Type B pancreatic cell (in vitro differentiated cells): ENCODE measurements around the gene GRHL3. TPM values are rescaled to one million over a fixed set of nuclear protein-coding genes. Genes with fewer than 3 reads are reported as not detected.

ENCODE experiments used
- DNase-seq: peaks from one replicate; pipeline ENCODE4 v3.0.0; 2021; ENCODE audit warnings: mixed read lengths; ENCODE audit not compliant: unreplicated experiment; ENCODE audit errors: extremely low spot score
- H3K27ac Mint-ChIP-seq: 2 replicates; pipeline ENCODE4 v1.8.0; 2021; ENCODE audit warnings: mild to moderate bottlenecking, mixed read lengths
- H3K27me3 Mint-ChIP-seq: 2 replicates; pipeline ENCODE4 v1.8.0; 2021; ENCODE audit warnings: mixed read lengths
- H3K36me3 Mint-ChIP-seq: 2 replicates; pipeline ENCODE4 v1.8.0; 2021; ENCODE audit warnings: mixed read lengths
- H3K4me1 Mint-ChIP-seq: one replicate; pipeline ENCODE4 v1.8.0; 2021; ENCODE audit warnings: mixed read lengths; ENCODE audit not compliant: unreplicated experiment
- H3K4me3 Mint-ChIP-seq: 2 replicates; pipeline ENCODE4 v1.8.0; 2021; ENCODE audit warnings: mild to moderate bottlenecking, mixed read lengths
- H3K9me3 Mint-ChIP-seq: 2 replicates; pipeline ENCODE4 v1.8.0; 2021; ENCODE audit warnings: mixed read lengths
- total RNA-seq: library from RNA; stranded (reverse); gene quantifications from 2 replicates; pipeline ENCODE4 v1.2.1, GENCODE V29; 2021; ENCODE audit warnings: low replicate concordance
- TF ChIP-seq, protein P1 (sequence below): fragments of 200-600 bp; sonication (generic); conservative IDR thresholded peaks from 2 replicates; pipeline ENCODE4 v1.5.0; 2021; ENCODE audit warnings: antibody characterized with exemption, mild to moderate bottlenecking

GRHL3 gene
- total RNA-seq, 1 donor from 2014 or later = 70.6 TPM

DNA sequence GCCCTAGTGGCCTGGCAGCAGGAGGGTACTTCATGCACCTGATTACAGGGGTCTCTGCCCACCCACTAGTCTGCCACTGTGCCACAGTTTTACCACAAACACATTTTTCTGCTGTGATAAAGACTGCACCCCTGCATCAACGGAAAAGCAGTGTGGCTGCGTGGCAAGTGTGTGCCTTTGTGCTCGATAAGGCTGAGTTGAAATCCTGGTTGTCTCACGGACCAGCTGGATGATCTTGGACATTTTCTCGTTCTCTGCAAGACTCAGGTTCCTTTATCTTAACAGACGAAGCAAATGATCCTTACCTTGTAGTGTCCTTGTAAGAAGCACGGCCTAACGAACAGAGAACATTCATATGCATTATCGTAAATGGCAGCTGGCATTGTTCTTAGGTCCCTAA lies 10.2 kb downstream of the GRHL3 start:
- DNase-seq = no peak
- H3K27me3 Mint-ChIP-seq = peaks cover 3% of the 10 kb centered on the region
- no peaks in the 10 kb centered on the region for H3K9me3 Mint-ChIP-seq
- peaks cover 14% of the 10 kb centered on the region for H3K4me1 Mint-ChIP-seq
- TF ChIP-seq, protein P1, sequence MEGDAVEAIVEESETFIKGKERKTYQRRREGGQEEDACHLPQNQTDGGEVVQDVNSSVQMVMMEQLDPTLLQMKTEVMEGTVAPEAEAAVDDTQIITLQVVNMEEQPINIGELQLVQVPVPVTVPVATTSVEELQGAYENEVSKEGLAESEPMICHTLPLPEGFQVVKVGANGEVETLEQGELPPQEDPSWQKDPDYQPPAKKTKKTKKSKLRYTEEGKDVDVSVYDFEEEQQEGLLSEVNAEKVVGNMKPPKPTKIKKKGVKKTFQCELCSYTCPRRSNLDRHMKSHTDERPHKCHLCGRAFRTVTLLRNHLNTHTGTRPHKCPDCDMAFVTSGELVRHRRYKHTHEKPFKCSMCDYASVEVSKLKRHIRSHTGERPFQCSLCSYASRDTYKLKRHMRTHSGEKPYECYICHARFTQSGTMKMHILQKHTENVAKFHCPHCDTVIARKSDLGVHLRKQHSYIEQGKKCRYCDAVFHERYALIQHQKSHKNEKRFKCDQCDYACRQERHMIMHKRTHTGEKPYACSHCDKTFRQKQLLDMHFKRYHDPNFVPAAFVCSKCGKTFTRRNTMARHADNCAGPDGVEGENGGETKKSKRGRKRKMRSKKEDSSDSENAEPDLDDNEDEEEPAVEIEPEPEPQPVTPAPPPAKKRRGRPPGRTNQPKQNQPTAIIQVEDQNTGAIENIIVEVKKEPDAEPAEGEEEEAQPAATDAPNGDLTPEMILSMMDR = no peak
- peaks cover 15% of the 10 kb centered on the region for H3K36me3 Mint-ChIP-seq
- H3K27ac Mint-ChIP-seq = peak overlapping the region; percentile 92
- H3K4me3 Mint-ChIP-seq = peak overlapping the region; percentile 60

DNA sequence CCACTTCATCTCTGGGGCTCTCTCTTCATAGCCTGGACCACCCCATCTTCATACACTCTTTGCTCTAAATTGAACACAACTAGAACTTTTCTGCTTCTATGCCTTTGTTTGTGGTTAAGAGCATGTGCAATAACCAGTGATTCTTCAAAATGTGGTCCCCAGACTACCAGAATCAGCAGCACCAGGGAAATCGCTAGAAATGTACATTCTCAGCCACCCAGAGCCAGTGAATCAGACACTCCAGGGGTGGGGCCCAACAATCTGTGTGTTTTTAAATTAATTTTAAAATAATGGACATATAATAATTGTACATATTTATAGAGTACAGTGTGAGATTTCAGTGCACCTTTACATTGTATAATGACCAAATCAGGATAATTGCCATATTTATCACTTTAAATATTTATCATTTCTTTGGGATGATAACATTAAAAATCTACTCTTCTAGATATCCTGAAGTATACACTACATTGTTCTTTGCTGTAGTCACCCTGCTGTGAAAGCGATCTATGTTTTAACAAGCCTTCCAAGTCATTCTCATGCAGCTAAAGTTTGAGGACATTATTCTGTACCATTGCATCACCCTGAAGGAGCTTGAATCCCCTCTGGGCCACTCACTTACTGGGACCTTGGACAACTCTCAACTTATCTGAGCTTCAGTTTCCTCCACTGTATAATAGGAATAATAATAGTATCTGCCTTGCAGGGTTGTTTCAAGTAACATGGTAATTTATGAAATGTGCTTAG lies 10.8 kb downstream of the GRHL3 start:
- peaks cover 14% of the 10 kb centered on the region for H3K4me1 Mint-ChIP-seq
- no peaks in the 10 kb centered on the region for H3K9me3 Mint-ChIP-seq
- DNase-seq = no peak

DNA sequence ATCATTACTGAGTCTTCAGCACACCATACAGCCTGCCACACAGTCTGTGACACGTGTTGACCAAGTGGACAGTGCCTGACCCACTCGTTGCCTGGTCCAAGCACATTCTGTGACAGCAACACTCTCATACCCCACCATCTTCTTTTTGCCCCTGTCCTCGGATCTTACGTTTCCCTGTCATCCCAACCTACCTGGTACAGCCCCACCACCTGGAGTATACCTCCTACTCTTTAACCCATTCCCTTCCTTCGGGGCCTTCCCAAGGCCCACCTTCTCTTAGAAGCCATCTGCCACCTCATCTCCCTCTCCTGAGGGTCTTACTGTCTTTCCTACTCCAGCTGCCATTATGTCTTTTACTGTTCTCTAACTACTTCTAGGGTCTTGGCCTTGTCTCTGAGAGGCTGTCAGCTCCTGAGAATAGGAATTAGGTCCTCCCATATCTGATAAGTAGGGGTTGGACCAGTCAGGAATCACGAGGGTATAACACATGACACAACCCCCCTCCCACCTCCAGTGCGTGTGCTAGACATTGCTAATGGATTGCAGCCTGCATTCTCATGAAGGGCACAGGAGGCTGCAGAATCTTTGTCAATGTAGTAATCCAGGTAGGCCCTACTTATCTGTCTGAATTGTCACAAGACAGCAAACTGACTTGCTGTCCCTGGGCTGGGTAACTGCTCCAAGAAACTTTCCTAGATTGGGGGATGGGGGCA lies 13.0 kb downstream of the GRHL3 start:
- Mint-ChIP-seq H3K9me3 (no peaks in the 10 kb centered on the region), H3K27me3 (no peaks in the 10 kb centered on the region)
- TF ChIP-seq, protein P1 = no peak

More for the DNA sequence above, 10.8 kb downstream of the GRHL3 start:
- TF ChIP-seq, protein P1 = no peak
- peaks cover 3% of the 10 kb centered on the region for H3K27me3 Mint-ChIP-seq
- peak overlapping the region; percentile 92 for H3K27ac Mint-ChIP-seq
- H3K36me3 Mint-ChIP-seq = peaks cover 15% of the 10 kb centered on the region
- peak overlapping the region; percentile 9 for H3K4me3 Mint-ChIP-seq

DNA sequence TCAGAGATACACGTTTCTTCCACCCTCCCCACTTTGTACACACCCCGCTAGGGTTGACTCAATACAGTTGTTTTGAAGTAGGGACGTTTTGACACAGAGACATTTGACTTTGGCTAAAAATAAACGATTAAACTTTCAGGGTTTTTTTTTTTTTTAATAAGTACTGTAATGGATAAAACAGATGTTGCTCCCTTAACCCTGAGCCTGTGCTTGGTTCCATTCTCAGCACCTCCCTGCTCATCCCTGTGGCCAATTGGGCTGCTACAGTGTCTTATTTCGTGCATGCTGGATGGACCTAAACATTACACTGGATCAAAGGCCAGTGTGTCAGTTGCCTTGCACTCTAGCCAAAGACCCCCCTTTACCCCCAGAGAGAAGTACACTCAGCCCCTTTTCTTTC lies 16.9 kb downstream of the GRHL3 start:
- Mint-ChIP-seq H3K36me3 (peaks cover 15% of the 10 kb centered on the region), H3K27ac (peak overlapping the region; percentile 11), H3K4me3 (no peak overlapping the region), H3K27me3 (no peaks in the 10 kb centered on the region), H3K9me3 (no peaks in the 10 kb centered on the region), H3K4me1 (peaks cover 37% of the 10 kb centered on the region)
- DNase-seq = no peak
- TF ChIP-seq, protein P1 = no peak

More for the DNA sequence above, 13.0 kb downstream of the GRHL3 start:
- H3K4me3 Mint-ChIP-seq = no peak overlapping the region
- H3K27ac Mint-ChIP-seq = peak overlapping the region; percentile 28
- peaks cover 21% of the 10 kb centered on the region for H3K36me3 Mint-ChIP-seq
- DNase-seq = no peak
- H3K4me1 Mint-ChIP-seq = peaks cover 28% of the 10 kb centered on the region

DNA sequence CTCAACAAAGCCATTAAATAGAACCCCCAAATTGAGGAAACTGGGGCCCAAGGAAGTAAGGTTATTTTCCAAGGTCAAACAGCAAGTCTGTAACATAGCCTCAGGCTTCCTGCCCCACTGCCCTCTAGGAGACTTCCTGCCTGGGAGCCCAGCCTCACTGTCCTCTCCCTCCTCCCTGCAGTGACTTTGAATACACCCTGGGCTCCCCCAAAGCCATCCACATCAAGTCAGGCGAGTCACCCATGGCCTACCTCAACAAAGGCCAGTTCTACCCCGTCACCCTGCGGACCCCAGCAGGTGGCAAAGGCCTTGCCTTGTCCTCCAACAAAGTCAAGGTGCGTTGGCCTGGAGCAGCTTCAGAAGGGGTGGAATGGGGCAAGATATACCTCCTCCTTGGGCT lies 18.3 kb downstream of the GRHL3 start:
- Mint-ChIP-seq H3K36me3 (peaks cover 6% of the 10 kb centered on the region), H3K27me3 (no peaks in the 10 kb centered on the region), H3K9me3 (no peaks in the 10 kb centered on the region), H3K27ac (no peak overlapping the region), H3K4me3 (no peak overlapping the region), H3K4me1 (peaks cover 37% of the 10 kb centered on the region)
- DNase-seq = no peak
- TF ChIP-seq, protein P1 = no peak
